ENCODE measurements around the gene TMEM50B. TPM values are rescaled to one million over a fixed set of nuclear protein-coding genes. Genes with fewer than 3 reads are reported as not detected.
"Not testable (repeated sequence)": the region's sequence is repeated elsewhere in the genome, so short reads cannot be mapped to it uniquely, and the experiment has no call there.

TMEM50B gene
- polyA plus RNA-seq, 3 donors = 33.8 to 43.0 (median 38.2) TPM

DNA sequence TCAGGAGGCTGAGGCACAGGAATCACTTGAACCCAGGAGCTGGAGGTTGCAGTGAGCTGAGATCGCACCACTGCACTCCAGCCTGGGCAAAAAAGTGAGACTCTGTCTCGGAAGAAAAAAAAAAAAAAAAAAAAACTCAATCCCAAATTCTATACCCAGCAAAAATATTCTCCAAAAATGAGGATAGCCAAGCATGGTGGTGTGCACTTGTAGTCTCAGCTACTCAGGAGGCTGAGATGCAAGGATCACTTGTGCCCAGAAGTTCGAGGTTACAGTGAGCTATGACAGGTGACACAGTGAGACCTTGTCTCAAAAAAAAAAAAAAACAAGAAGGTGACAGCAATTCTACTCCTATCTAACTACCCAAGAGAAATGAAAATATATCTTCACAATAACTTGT lies 6.4 kb downstream of the TMEM50B start:
- no peak overlapping the region for H3K4me3 Mint-ChIP-seq
- H3K36me3 Mint-ChIP-seq = peaks cover 3 to 6% of the 10 kb centered on the region in 2 donors
- WGBS (ENCODE audit: insufficient coverage) = 100% methylated on average over 1 of the region's 3 CpGs

DNA sequence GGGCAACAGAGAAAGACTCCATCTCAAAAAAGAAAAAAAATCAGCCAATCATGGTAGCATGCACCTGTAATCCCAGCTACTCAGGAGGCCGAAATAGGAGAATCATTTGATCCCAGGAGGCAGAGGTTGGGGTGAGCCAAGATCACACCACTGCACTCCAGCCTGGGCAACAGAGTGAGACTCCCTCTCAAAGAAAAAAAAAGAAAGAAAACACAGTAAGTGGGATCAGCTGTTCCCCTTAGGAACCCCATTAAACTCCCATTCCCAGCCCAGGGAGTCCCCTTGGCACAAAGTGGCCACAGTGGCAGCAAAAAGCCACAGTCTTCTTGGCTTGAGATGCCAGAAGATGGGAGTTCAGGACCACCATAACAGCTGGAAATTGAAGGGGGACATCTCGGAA lies 9.1 kb downstream of the TMEM50B start:
- Histone ChIP-seq H3K4me3 (replicated peaks in 1 of 3; ENCODE audit: low read depth in 2 of 3, low read length in 3 of 3) (no peak overlapping the region), H3K27me3 (ENCODE audit: control insufficient read depth in 2 of 2, insufficient read depth in 2 of 2, low read length in 2 of 2) (no peaks in the 10 kb centered on the region), H3K27ac (ENCODE audit: low read depth in 1 of 2, low read length in 2 of 2) (no peak overlapping the region), H3K4me1 (ENCODE audit: control insufficient read depth in 1 of 2, insufficient read depth in 2 of 2, low read length in 2 of 2) (no peaks in the 10 kb centered on the region), H3K36me3 (replicated peaks in 1 of 2; ENCODE audit: control insufficient read depth in 1 of 2, insufficient read depth in 2 of 2, low read length in 2 of 2) (peaks cover 4% of the 10 kb centered on the region in 2 donors), H3K9ac (ENCODE audit: insufficient read depth, low read length, poor library complexity, severe bottlenecking) (no peak overlapping the region), H3K9me3 (replicated peaks in 1 of 2; ENCODE audit: control insufficient read depth in 1 of 2, insufficient read depth in 1 of 2, low read length in 2 of 2) (no peaks in the 10 kb centered on the region), H3K79me2 (ENCODE audit: insufficient read depth, low read length) (peaks cover 31% of the 10 kb centered on the region), H2AFZ (ENCODE audit: insufficient read depth, low read depth, low read length, poor library complexity, severe bottlenecking) (no peak overlapping the region), H3K4me2 (replicated peaks; ENCODE audit: extremely low read depth, low read length, poor library complexity, severe bottlenecking) (no peak overlapping the region), H4K20me1 (ENCODE audit: insufficient read depth, low read length) (no peaks in the 10 kb centered on the region)
- WGBS (ENCODE audit: insufficient coverage) = no CpG with 5 or more reads among the region's 2 CpGs
- peaks cover 2% of the 10 kb centered on the region for H3K4me1 Mint-ChIP-seq
- TF ChIP-seq, protein P1, sequence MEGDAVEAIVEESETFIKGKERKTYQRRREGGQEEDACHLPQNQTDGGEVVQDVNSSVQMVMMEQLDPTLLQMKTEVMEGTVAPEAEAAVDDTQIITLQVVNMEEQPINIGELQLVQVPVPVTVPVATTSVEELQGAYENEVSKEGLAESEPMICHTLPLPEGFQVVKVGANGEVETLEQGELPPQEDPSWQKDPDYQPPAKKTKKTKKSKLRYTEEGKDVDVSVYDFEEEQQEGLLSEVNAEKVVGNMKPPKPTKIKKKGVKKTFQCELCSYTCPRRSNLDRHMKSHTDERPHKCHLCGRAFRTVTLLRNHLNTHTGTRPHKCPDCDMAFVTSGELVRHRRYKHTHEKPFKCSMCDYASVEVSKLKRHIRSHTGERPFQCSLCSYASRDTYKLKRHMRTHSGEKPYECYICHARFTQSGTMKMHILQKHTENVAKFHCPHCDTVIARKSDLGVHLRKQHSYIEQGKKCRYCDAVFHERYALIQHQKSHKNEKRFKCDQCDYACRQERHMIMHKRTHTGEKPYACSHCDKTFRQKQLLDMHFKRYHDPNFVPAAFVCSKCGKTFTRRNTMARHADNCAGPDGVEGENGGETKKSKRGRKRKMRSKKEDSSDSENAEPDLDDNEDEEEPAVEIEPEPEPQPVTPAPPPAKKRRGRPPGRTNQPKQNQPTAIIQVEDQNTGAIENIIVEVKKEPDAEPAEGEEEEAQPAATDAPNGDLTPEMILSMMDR (IDR thresholded peaks at IDR 0.05) = no peak
- peaks cover 0 to 3% (median 1%) of the 10 kb centered on the region in 7 donors for H3K9me3 Mint-ChIP-seq
- DNase-seq = no peak
- no peak overlapping the region for H3K4me3 Mint-ChIP-seq
- H3K36me3 Mint-ChIP-seq = peaks cover 10 to 21% of the 10 kb centered on the region in 2 donors
- intact Hi-C loops (cut with micrococcal nuclease) = no loop called here
- no peak overlapping the region for H3K27ac Mint-ChIP-seq
- H3K27me3 Mint-ChIP-seq (ENCODE audit: low read depth in 3 of 3) = no peaks in the 10 kb centered on the region

More for the DNA sequence above, 6.4 kb downstream of the TMEM50B start:
- peaks cover 0 to 3% (median 1%) of the 10 kb centered on the region in 7 donors for H3K9me3 Mint-ChIP-seq
- TF ChIP-seq, protein P1 (IDR thresholded peaks at IDR 0.05) = no peak
- Histone ChIP-seq H3K4me1 (ENCODE audit: control insufficient read depth in 1 of 2, insufficient read depth in 2 of 2, low read length in 2 of 2) (peaks cover 4% of the 10 kb centered on the region in 2 donors), H3K4me2 (replicated peaks; ENCODE audit: extremely low read depth, low read length, poor library complexity, severe bottlenecking) (no peak overlapping the region), H3K9ac (ENCODE audit: insufficient read depth, low read length, poor library complexity, severe bottlenecking) (no peak overlapping the region), H3K36me3 (replicated peaks in 1 of 2; ENCODE audit: control insufficient read depth in 1 of 2, insufficient read depth in 2 of 2, low read length in 2 of 2) (no peaks in the 10 kb centered on the region), H4K20me1 (ENCODE audit: insufficient read depth, low read length) (peaks cover 5% of the 10 kb centered on the region), H3K27me3 (ENCODE audit: control insufficient read depth in 2 of 2, insufficient read depth in 2 of 2, low read length in 2 of 2) (no peaks in the 10 kb centered on the region), H3K4me3 (replicated peaks in 1 of 3; ENCODE audit: low read depth in 2 of 3, low read length in 3 of 3) (no peak overlapping the region), H3K27ac (ENCODE audit: low read depth in 1 of 2, low read length in 2 of 2) (no peak overlapping the region), H2AFZ (ENCODE audit: insufficient read depth, low read depth, low read length, poor library complexity, severe bottlenecking) (no peak overlapping the region), H3K9me3 (replicated peaks in 1 of 2; ENCODE audit: control insufficient read depth in 1 of 2, insufficient read depth in 1 of 2, low read length in 2 of 2) (no peaks in the 10 kb centered on the region), H3K79me2 (ENCODE audit: insufficient read depth, low read length) (peaks cover 52% of the 10 kb centered on the region)
- no peak overlapping the region for H3K27ac Mint-ChIP-seq
- H3K4me1 Mint-ChIP-seq = peaks cover 4% of the 10 kb centered on the region
- H3K27me3 Mint-ChIP-seq (ENCODE audit: low read depth in 3 of 3) = no peaks in the 10 kb centered on the region
- intact Hi-C loops (cut with micrococcal nuclease) = no loop called here
- no peak for DNase-seq

GRCh38 chr21:33469183-33469582 lies 10.6 kb downstream of the TMEM50B start:
- H3K4me2 ChIP-seq (replicated peaks; ENCODE audit: extremely low read depth, low read length, poor library complexity, severe bottlenecking); H3K9me3 Mint-ChIP-seq; DNase-seq; H3K9ac ChIP-seq (ENCODE audit: insufficient read depth, low read length, poor library complexity, severe bottlenecking); H3K4me1 ChIP-seq (ENCODE audit: control insufficient read depth in 1 of 2, insufficient read depth in 2 of 2, low read length in 2 of 2); H3K27me3 Mint-ChIP-seq (ENCODE audit: low read depth in 3 of 3); intact Hi-C loops (cut with micrococcal nuclease); H4K20me1 ChIP-seq (ENCODE audit: insufficient read depth, low read length); H3K27ac ChIP-seq (ENCODE audit: low read depth in 1 of 2, low read length in 2 of 2); H3K27ac Mint-ChIP-seq; H3K4me3 ChIP-seq (replicated peaks in 1 of 3; ENCODE audit: low read depth in 2 of 3, low read length in 3 of 3); H3K9me3 ChIP-seq (replicated peaks in 1 of 2; ENCODE audit: control insufficient read depth in 1 of 2, insufficient read depth in 1 of 2, low read length in 2 of 2); H3K27me3 ChIP-seq (ENCODE audit: control insufficient read depth in 2 of 2, insufficient read depth in 2 of 2, low read length in 2 of 2); H3K4me3 Mint-ChIP-seq; H3K4me1 Mint-ChIP-seq; H2AFZ ChIP-seq (ENCODE audit: insufficient read depth, low read depth, low read length, poor library complexity, severe bottlenecking): not testable (repeated sequence)
- Histone ChIP-seq H3K79me2 (ENCODE audit: insufficient read depth, low read length) (peaks cover 18% of the 10 kb centered on the region), H3K36me3 (replicated peaks in 1 of 2; ENCODE audit: control insufficient read depth in 1 of 2, insufficient read depth in 2 of 2, low read length in 2 of 2) (peaks cover 8 to 16% of the 10 kb centered on the region in 2 donors)
- 100% methylated on average over 3 of the region's 4 CpGs for whole genome bisulfite sequencing (ENCODE audit: insufficient coverage)
- H3K36me3 Mint-ChIP-seq = peaks cover 17 to 24% of the 10 kb centered on the region in 2 donors
